Amniotic stem cell (primary cell): ENCODE data around the gene HPN.
"Not testable (repeated sequence)": the region's sequence is repeated elsewhere in the genome, so short reads cannot be mapped to it uniquely, and the experiment has no call there.

ENCODE experiments used
- DNase-seq: peaks from one replicate; lab custom pipeline; 2025; lab: John Stamatoyannopoulos, UW

The HPN gene

DNA sequence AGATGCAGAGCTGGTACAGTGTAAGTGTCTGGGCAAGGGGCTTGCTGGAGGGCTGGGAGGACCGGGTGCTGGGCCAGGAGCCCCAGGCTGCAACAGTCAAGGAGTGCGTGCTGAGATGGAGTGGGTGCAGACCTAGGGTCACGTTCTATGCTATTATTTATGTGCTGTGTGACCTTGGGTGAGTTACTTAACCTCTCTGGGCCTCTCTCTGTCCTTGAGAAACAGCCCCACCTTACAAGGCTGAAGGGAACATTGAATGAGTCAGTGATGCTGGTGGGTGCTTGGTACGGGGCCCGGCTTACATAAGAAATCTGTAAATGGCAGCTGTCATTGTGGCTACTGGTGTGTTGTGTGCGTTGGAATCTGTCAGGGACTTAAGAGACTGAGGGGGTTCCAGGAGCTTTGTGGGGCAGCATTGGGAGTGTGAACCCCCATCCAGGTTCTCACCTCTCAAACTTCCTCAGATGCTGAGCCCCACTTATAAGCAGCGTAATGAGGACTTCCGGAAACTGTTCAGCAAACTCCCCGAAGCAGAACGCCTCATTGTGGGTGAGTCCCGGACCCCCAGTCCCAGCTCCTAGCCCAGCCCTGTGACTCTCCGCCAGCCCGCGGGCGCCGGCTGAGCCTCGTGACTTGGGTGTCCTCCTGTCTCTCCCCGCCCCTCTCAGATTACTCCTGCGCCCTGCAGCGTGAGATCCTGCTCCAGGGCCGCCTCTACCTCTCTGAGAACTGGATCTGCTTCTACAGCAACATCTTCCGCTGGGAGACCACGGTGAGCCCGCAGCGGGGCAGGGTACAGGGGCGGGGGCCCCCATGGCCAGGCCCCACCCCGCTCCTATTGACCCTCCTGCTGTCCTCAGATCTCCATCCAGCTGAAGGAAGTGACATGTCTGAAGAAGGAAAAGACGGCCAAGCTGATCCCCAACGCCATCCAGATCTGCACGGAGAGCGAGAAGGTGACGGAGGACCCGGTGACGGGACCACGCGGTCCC lies 31.8 kb upstream of the HPN start:
- DNase-seq, result no peak

DNA sequence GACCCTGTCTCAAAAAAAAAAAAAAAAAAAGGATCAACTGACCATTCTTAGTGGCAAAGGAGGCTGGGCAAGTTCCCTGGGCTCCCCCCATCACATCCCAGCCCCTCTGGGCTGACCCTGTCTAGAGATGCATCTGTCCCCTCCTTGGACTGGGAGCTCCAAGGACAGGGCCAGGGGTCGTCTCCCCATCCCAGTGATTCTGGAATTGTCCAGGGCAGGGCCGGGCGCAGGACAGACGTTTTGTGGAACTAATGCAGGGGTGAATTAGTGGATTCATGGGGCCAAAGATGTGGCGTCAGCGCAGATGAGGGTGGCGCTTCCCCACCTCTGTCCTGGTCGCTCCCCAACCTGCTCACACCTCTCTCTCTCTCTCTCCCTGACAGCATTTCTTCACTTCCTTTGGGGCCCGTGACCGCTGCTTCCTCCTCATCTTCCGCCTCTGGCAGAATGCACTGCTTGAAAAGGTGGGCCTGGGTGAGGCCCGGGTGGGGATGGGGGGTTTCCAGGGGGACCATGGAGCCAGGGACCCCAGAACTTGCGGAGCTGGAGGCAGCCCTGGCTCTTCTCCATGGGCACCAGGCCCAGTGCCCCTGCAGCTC lies 30.3 kb upstream of the HPN start:
- no peak for DNase-seq

DNA sequence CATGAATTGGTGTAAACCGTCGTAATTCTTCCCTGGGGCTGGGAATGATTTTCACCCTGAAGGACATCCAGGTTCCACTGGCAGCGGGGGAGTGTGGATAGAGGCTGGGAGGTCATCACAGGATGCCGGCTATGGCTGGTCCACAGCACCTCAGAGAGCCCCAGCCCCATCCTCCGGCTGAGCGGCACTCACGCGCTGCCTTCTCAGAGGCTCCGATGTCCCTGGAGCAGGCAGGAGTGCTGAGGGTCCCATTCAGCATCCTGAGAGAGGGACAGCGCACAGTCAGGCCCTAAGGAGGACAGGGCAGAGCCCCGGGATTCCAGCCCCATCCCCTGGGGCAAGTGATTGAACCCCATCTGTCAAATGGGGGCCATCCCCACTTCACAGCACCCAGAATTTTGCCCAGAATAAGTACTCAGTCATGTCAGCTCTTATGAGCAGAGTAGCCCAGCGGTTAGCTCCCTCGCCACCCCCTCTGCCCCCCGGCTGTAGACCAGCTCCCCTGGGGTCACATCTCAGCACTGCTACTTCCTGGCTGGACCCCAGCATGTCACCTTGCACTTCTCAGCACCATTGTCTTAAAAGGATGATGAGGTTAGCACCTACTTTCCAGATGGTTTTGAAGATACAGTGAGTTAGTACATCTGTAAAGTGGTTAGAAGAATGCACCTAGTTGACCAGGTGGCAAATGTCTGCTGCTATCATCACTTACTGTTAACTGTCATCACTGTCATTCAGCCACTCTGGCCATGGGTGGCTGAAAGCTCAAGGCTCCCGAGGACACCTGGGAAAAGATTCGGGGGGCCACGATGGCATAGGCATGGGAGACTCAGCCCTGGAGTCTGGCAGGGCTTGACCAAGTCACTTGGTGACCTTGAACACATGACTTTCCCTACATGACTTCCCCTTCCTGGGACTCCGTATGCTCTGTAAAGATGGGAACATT lies 29.5 kb upstream of the HPN start:
- no peak for DNase-seq

DNA sequence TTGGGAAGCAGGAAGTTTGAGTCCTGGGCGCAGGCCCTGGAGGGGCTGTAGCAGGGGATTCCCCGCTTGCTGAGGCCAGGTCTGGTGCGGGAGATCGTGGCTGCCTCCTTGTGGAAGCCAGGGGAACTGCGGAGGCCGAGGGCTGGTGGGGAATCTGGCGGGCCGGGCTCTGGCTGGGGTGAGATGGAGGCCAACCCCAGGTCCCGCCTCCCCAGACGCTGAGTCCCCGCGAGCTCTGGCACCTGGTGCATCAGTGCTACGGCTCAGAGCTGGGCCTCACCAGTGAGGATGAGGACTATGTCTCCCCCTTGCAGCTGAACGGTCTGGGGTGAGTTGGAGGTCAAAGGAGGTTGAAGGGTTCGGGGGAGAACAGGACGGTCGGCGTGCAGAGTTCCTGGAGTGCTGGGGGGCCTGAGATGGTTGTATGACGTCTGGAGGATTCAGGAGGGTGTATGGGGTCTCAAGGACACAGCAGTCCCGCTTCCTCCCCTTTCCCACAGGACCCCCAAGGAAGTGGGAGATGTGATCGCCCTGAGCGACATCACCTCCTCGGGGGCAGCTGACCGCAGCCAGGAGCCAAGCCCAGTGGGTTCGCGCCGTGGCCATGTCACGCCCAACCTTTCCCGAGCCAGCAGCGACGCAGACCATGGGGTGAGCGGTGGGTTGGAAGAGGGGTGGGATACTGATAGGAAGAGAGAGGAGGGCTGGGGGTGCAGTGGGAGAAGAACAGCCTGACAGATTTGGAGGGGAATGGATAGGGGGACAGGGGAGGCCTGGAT lies 28.3 kb upstream of the HPN start:
- no peak for DNase-seq

DNA sequence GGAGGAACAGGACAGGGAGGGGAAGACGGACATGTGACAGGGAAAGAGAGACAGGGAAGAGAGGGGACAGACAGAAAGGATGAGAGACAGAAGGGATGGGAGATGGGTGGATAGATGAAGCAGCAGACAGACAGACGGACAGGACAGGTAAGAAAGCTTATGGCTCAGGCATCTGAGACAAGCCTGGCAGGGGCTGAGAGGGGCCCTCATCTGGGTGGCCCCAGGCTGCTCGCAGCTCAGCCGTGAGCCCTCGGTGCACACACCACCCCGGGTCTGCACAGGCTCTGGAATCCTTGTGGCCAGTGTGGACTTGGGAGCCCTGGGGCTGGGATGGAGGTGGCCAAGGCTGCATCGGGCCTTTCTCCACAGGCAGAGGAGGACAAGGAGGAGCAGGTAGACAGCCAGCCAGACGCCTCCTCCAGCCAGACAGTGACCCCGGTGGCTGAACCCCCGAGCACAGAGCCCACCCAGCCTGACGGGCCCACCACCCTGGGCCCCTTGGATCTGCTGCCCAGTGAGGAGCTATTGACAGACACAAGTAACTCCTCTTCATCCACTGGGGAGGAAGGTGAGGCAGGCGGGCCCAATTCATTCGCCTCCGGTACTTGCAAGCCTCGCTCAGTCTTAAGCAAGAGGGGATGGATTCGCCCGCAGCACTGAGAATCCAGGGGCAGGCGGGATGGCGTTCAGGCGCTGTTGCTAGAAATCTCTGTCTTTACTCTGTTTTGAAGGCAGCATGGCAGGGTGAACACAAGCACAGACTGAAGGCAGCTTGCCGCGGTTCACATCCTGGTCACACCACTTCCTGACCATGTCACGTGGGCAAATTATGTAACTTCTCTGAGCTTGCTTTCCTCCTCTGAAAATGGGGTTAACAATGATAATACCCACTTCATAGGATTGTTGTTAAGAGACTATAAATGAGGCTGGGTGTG lies 27.4 kb upstream of the HPN start:
- DNase-seq, result no peak

- DNase-seq, result not testable (repeated sequence)
Measured at GRCh38 chr19:35014774-35015173, 26.7 kb upstream of the HPN start.

DNA sequence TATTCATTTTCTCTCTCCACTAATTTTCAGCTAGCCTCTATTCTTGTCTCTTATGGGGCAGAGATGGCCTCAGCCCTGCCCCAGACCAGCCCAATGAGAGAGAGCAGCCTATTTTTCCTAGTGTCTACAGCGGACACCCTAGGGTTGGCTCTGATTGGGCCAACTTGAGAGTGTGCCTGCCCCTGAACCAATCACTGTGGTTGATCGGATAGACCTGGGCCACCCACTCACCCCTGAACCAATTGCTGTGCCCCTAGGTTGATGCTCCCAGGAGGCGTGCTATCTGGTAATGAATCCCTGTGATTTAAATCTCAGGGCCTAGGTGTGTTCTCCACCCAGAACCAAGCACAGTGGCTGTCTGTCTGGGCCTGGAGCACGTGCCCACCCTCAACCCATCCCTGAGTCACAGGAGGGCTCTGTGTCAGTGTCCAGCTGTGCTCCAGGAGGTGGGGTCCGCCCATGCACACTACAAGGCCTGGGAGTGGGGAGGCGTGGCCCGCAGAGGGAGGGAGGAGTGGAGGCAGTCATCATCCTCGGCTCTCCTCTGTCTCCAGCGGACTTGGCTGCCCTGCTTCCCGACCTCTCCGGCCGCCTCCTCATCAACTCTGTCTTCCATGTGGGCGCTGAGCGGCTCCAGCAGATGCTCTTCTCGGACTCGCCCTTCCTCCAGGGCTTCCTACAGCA lies 26.1 kb upstream of the HPN start:
- DNase-seq, result no peak

DNA sequence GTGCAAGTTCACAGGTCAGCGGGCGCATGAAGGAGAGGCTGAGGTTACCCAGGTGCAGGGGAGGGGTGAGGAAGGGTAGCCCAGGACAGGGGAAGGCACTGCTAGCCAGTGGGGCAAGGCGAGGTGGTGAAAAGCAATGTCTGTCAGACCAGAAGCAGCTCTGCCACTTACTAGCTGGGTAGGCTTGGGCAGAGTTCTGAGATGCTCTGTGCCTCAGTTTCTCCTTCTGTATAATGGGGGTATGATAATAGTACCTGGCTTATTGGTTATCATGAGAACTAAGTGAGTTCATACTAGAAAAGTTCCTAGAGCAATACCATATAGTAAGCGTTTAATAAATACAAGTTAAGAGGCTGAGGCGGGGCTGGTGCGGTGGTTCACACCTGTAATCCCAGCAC lies 25.6 kb upstream of the HPN start:
- DNase-seq, result no peak

- DNase-seq, result no peak
Measured at GRCh38 chr19:35017507-35017906, 24.0 kb upstream of the HPN start.

GRCh38 chr19:35018379-35018778 lies 23.1 kb upstream of the HPN start:
- DNase-seq, result no peak

- no peak for DNase-seq
Measured at GRCh38 chr19:35019144-35019543, 22.4 kb upstream of the HPN start.

DNA sequence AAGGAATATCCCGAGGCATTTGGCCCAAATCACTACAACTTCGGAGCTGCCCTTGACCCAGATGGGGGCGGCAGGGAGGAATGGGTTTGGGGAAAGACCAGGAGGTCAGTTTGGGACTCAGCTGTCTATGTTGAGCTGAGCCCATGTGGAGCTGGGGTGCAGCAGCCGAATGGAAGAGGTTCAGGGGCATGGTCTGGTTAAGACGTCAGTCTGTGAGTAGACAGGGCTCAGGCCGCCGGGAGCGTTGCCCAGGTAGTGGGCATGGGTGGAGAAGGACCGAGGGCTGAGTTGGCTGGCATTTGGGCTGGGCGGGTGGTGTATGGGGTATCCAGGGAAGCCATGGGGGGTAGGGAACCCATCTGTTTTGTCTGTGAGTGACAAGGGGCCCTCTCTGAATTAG lies 20.5 kb upstream of the HPN start:
- DNase-seq, result no peak

GRCh38 chr19:35021596-35021995 lies 19.9 kb upstream of the HPN start:
- DNase-seq, result no peak

DNA sequence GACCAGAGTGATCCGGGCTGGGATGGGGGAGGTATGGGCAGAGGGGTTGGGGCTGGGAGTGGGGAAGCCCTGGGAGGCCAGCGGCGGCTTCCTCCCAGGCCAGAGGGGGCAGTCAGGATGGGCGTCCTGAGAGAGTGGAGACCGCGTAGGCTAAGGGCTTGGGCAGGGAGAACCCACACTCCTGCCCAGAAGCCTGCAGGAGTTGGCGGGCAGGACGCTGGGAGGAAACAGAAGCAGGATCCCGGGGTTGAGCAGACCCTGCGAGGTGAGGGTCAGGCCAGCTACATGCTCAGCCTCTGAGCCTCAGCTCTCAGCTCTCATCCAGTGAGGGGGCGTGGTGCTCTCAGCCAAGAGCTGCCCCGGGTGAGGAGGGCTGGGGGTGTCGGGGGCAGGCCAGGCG lies 19.1 kb upstream of the HPN start:
- no peak for DNase-seq

DNA sequence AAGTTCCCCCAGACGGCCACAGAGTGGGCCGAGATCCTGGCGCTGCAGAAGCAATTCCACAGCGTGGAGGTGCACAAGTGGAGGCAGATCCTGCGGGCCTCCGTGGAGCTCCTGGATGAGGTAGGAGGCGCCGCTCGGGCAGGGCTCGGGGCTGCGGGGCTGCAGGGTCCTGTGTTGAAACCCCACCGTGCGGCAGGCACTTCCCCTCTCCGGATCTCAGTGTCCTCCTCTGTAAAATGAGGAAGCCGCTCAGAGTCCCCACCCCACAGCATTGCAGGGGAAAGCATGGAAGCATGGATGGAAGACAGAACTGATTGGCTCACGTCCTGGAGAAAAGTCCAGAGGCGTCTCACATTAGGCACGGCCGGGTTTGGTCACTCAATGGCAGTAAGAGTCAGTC lies 18.1 kb upstream of the HPN start:
- DNase-seq, result no peak

- DNase-seq, result no peak
Measured at GRCh38 chr19:35024095-35024494, 17.4 kb upstream of the HPN start.

DNA sequence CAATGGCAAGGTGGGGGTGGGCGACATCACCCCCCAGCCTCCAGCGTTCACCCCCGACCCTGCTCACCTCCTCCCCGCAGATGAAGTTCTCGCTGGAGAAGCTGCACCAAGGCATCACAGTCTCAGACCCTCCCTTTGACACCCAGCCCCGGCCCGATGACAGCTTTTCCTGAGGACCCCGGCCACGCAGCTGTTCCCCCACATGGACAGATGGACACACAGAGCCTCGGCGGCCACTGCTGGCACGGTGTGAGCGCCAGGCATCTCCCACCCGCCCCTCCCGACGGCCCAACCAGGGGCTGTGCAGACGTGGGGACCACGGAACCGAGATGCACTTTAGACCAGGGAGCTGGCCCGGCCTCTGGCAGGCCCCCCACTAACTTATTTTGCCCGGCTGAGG lies 15.6 kb upstream of the HPN start:
- no peak for DNase-seq

DNA sequence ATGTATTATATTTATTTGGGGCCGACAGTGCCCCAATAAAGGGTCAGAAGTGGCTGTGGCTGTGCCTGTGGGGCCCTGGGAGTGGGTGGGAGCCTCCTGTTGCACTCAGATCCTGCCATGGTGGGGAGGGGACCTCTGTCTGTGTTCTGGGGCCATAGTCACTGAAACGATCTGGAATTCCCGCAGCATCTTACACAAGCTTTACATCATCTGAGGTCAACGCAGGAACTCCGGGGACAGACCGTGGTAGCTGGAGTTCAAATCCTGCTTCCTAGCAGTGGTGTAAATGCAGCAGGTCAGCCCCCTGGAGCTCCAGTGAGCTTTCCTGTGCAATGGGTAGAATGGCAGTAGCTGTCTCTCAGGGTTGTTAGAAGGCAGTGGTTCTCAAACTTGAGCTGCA lies 15.1 kb upstream of the HPN start:
- no peak for DNase-seq

GRCh38 chr19:35027009-35027408 lies 14.5 kb upstream of the HPN start:
- no peak for DNase-seq
